Prostate gland (tissue), 2 donors: ENCODE results near the gene LRRTM4. TPM values are rescaled to one million over a fixed set of nuclear protein-coding genes. Genes with fewer than 3 reads are reported as not detected.

ENCODE experiments used
- DNase-seq: peaks from one replicate; pipeline ENCODE4 v3.0.0-alpha.2; 2019; ENCODE audit warnings: low spot score
- H3K27ac ChIP-seq, 2 donors: fragments of 200-600 bp; sonication (generic); 2 replicates each; pipeline ENCODE4 v1.5.1; 2017 to 2019
- H3K27me3 ChIP-seq: fragments of 200-600 bp; sonication (generic); replicated peaks from 2 replicates; pipeline ENCODE4 v1.5.1; 2019; ENCODE audit not compliant: insufficient read depth
- H3K36me3 ChIP-seq, 2 donors: fragments of 200-600 bp; sonication (generic); 1 replicate in 1 of 2; 2 replicates in 1 of 2; pipeline versions ENCODE4 v1.5.1 to v1.8.1; 2017 to 2019
- H3K4me1 ChIP-seq: fragments of 200-600 bp; sonication (generic); replicated peaks from 2 replicates; pipeline ENCODE4 v1.5.1; 2019
- H3K4me3 ChIP-seq, 2 donors: fragments of 200-600 bp; sonication (generic); 2 replicates each; pipeline ENCODE4 v1.5.1; 2017 to 2019
- H3K9me3 ChIP-seq: fragments of 200-600 bp; sonication (generic); 2 replicates; pipeline ENCODE4 v1.5.1; 2017
- POLR2A ChIP-seq: fragments of 450-650 bp; IDR thresholded peaks from one replicate; pipeline ENCODE4 v1.6.1; 2016; ENCODE audit warnings: antibody characterized with exemption, mild to moderate bottlenecking
- POLR2AphosphoS5 ChIP-seq: sonication (generic); formaldehyde crosslinking; IDR thresholded peaks from one replicate; pipeline ENCODE4 v1.6.1; 2017; ENCODE audit warnings: antibody characterized with exemption
- WGBS: methylation state at CpG from one replicate; pipeline ENCODE4 v1.1.5; 2018; 5-methylcytosine and 5-hydroxymethylcytosine counted together
- intact Hi-C: fragments of 100-400 bp; cut with DNase I; formaldehyde crosslinking; loops from one replicate; pipeline ENCODE4 v1.14.2; 2022
- total RNA-seq, 2 donors: library from RNA; depleted of rRNA; stranded (reverse); fragments of >200 nt; gene quantifications; one replicate each; pipeline ENCODE4 v1.1.0, GENCODE V29; 2016
- TF ChIP-seq, protein P1 (sequence below), 4 experiments: fragments of 200-600 bp in 2 of 4; fragments of 450-650 bp in 2 of 4; sonication (generic) in 2 of 4; IDR thresholded peaks; 1 replicate in 3 of 4; 2 replicates in 1 of 4; pipeline ENCODE4 v1.5.1; 2016 to 2019; ENCODE audit warnings: antibody characterized with exemption in 4 of 4, mild to moderate bottlenecking in 2 of 4, moderate library complexity in 2 of 4

LRRTM4 gene
- total RNA-seq, 2 donors from 2014 or later: 0.09 to 6.2 TPM

GRCh38 chr2:77322431-77322830, 199.7 kb downstream of the LRRTM4 start:
- WGBS: 74% methylated on average over 3 of the region's 3 CpGs
- intact Hi-C loops: no loop called here
- no peak overlapping the region for H3K4me3 ChIP-seq
- no peaks in the 10 kb centered on the region for H3K9me3 ChIP-seq
- DNase-seq: no peak
- no peaks in the 10 kb centered on the region for H3K27me3 ChIP-seq
- no peaks in the 10 kb centered on the region for H3K4me1 ChIP-seq
- TF ChIP-seq POLR2A (no peak), POLR2AphosphoS5 (no peak)
- TF ChIP-seq, protein P1, sequence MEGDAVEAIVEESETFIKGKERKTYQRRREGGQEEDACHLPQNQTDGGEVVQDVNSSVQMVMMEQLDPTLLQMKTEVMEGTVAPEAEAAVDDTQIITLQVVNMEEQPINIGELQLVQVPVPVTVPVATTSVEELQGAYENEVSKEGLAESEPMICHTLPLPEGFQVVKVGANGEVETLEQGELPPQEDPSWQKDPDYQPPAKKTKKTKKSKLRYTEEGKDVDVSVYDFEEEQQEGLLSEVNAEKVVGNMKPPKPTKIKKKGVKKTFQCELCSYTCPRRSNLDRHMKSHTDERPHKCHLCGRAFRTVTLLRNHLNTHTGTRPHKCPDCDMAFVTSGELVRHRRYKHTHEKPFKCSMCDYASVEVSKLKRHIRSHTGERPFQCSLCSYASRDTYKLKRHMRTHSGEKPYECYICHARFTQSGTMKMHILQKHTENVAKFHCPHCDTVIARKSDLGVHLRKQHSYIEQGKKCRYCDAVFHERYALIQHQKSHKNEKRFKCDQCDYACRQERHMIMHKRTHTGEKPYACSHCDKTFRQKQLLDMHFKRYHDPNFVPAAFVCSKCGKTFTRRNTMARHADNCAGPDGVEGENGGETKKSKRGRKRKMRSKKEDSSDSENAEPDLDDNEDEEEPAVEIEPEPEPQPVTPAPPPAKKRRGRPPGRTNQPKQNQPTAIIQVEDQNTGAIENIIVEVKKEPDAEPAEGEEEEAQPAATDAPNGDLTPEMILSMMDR (IDR thresholded peaks at IDR 0.05): no peak
- H3K36me3 ChIP-seq: no peaks in the 10 kb centered on the region
- no peak overlapping the region for H3K27ac ChIP-seq

GRCh38 chr2:77314721-77315120, 207.5 kb downstream of the LRRTM4 start:
- Histone ChIP-seq H3K4me3 (no peak overlapping the region), H3K4me1 (no peaks in the 10 kb centered on the region), H3K9me3 (no peaks in the 10 kb centered on the region), H3K27ac (no peak overlapping the region), H3K36me3 (no peaks in the 10 kb centered on the region), H3K27me3 (no peaks in the 10 kb centered on the region)
- DNase-seq: no peak
- intact Hi-C loops: no loop called here
- WGBS: 29% methylated on average over 5 of the region's 5 CpGs
- TF ChIP-seq POLR2AphosphoS5: no peak

DNA sequence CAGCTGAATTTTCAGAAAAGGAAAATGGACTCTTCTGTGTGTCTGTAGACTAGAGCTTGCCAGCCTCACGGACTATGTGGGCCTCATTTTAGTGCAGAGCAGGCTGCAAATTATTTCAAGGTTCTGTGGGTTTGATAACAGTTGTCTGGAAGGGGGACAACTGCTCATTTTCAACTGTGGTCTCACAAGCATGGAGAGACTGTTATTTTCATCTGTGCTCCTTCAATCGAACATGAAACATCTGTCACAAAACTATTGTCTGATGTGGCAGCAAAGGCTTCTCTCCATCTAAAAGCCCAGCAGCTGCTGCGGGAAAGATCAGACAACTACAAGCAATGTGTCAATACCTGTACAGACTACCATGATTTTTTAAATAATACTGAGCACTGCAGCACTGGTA, 211.8 kb downstream of the LRRTM4 start:
- H3K27me3 ChIP-seq: no peaks in the 10 kb centered on the region
- no peak overlapping the region for H3K4me3 ChIP-seq
- 67% methylated on average over 3 of the region's 3 CpGs for WGBS
- DNase-seq: no peak
- H3K27ac ChIP-seq: no peak overlapping the region
- TF ChIP-seq, protein P1 (IDR thresholded peaks at IDR 0.05): no peak
- TF ChIP-seq POLR2A: no peak
- no peak for TF ChIP-seq POLR2AphosphoS5
- no peaks in the 10 kb centered on the region for H3K9me3 ChIP-seq
- no peaks in the 10 kb centered on the region for H3K36me3 ChIP-seq
- intact Hi-C loops: no loop called here
- no peaks in the 10 kb centered on the region for H3K4me1 ChIP-seq

- Histone ChIP-seq H3K27me3 (no peaks in the 10 kb centered on the region), H3K36me3 (no peaks in the 10 kb centered on the region), H3K4me1 (no peaks in the 10 kb centered on the region), H3K27ac (no peak overlapping the region), H3K9me3 (no peaks in the 10 kb centered on the region), H3K4me3 (no peak overlapping the region)
- TF ChIP-seq POLR2A (no peak), POLR2AphosphoS5 (no peak)
- TF ChIP-seq, protein P1 (IDR thresholded peaks at IDR 0.05): no peak
- intact Hi-C loops: no loop called here
- WGBS: 74% methylated on average over 2 of the region's 2 CpGs
- no peak for DNase-seq
Observed at GRCh38 chr2:77309725-77310124, 212.5 kb downstream of the LRRTM4 start.

DNA sequence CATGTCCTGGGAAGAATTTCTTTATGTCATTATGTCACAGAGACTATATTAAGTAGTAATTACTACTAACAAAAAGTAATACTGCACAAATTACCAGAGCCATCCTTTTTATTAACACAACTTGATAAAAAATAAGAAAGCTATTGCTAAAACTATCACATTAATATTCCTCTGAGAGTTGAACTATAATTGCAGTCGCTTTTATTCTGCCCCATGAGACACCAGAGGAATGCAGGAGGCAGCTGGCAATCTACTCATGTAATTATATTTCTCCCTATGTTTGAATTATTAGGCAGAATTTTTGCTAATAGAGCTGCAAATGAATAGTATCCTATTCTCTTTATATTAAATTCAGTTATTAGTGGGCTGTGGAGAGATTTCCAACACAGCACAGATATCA, 220.7 kb downstream of the LRRTM4 start:
- H3K27me3 ChIP-seq: no peaks in the 10 kb centered on the region
- DNase-seq: no peak
- no peak overlapping the region for H3K4me3 ChIP-seq
- H3K36me3 ChIP-seq: no peaks in the 10 kb centered on the region
- intact Hi-C loops: no loop called here
- no peak for TF ChIP-seq POLR2A
- TF ChIP-seq POLR2AphosphoS5: no peak
- TF ChIP-seq, protein P1 (IDR thresholded peaks at IDR 0.05): no peak
- no peak overlapping the region for H3K27ac ChIP-seq
- 73% methylated on average over 1 of the region's 1 CpG for WGBS
- no peaks in the 10 kb centered on the region for H3K9me3 ChIP-seq
- H3K4me1 ChIP-seq: no peaks in the 10 kb centered on the region
